ENCODE data around the gene FILIP1L.

The FILIP1L gene

DNA sequence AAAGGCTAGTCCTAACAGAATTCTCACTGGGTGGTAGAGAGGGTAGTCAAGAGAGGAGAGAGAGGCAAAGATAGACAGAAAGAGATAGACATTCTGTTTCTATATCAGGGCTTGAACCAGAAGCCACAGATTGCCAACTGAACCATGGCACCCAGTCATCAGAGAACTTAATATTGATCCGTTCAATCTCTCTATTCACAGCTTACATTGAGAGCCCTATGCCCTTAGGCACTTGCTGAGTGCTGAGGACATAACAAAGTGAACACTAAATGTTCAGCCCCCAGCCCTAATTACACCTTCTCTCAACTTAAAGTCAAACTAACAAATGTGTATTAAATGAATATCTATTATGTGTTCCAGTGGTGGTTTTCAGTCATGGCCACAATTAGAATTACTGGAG is 124.1 kb downstream of the FILIP1L start:
- H3K9me2 ChIP-seq (replicated peaks; ENCODE audit: low read depth, low read length), result no peaks in the 10 kb centered on the region
- H3K9me3 ChIP-seq (ENCODE audit: insufficient read depth, low read depth, low read length), result no peaks in the 10 kb centered on the region
- H4K20me1 ChIP-seq (ENCODE audit: insufficient read depth, low read length, poor library complexity, severe bottlenecking), result no peaks in the 10 kb centered on the region
- no peaks in the 10 kb centered on the region for H3F3A ChIP-seq (ENCODE audit: low read depth)
- no peaks in the 10 kb centered on the region for H3K79me2 ChIP-seq (ENCODE audit: insufficient read depth, low read length)
- no peak overlapping the region for H3K4me2 ChIP-seq (ENCODE audit: low read depth, low read length, poor library complexity, severe bottlenecking)
- H3K27me3 ChIP-seq (ENCODE audit: insufficient read depth, low read length, poor library complexity, severe bottlenecking), result no peaks in the 10 kb centered on the region
- no peak overlapping the region for H2AFZ ChIP-seq (ENCODE audit: low read length)
- no peak for TF ChIP-seq EZH2phosphoT487 (IDR thresholded peaks at IDR 0.05; ENCODE audit: borderline replicate concordance)
- TF ChIP-seq, protein P1, sequence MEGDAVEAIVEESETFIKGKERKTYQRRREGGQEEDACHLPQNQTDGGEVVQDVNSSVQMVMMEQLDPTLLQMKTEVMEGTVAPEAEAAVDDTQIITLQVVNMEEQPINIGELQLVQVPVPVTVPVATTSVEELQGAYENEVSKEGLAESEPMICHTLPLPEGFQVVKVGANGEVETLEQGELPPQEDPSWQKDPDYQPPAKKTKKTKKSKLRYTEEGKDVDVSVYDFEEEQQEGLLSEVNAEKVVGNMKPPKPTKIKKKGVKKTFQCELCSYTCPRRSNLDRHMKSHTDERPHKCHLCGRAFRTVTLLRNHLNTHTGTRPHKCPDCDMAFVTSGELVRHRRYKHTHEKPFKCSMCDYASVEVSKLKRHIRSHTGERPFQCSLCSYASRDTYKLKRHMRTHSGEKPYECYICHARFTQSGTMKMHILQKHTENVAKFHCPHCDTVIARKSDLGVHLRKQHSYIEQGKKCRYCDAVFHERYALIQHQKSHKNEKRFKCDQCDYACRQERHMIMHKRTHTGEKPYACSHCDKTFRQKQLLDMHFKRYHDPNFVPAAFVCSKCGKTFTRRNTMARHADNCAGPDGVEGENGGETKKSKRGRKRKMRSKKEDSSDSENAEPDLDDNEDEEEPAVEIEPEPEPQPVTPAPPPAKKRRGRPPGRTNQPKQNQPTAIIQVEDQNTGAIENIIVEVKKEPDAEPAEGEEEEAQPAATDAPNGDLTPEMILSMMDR (conservative IDR thresholded peaks at IDR 0.05; ENCODE audit: low read length), result no peak
- H3K36me3 ChIP-seq (ENCODE audit: insufficient read depth, low read length), result no peaks in the 10 kb centered on the region
- H3K9ac ChIP-seq (ENCODE audit: low read depth, low read length, poor library complexity, severe bottlenecking), result no peak overlapping the region
- no peak overlapping the region for H3K4me3 ChIP-seq (ENCODE audit: low read length, poor library complexity, severe bottlenecking)
- H3K4me1 ChIP-seq (ENCODE audit: insufficient read depth, low read length, poor library complexity, severe bottlenecking), result no peaks in the 10 kb centered on the region

DNA sequence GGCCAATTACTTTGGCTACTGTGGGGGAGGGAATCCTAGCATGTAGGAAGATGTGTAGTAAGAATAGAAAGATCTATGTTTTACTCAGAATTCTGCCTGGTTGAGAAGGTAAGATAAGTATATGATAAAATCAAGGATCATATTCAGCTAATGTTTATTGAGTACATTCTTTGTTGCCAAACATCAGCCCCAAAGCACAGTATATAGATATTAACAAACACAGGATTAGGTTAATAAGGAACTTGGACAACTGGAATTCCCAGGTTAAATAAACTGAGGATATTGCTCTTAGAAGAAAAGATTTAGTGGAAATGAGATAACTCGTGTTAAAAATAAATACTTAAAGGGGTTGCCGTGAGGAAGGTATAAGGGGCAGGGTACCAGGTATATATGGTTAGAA is 129.6 kb downstream of the FILIP1L start:
- H3K4me3 ChIP-seq (ENCODE audit: low read length, poor library complexity, severe bottlenecking), result no peak overlapping the region
- H3K36me3 ChIP-seq (ENCODE audit: insufficient read depth, low read length), result no peaks in the 10 kb centered on the region
- no peak overlapping the region for H2AFZ ChIP-seq (ENCODE audit: low read length)
- no peaks in the 10 kb centered on the region for H3K4me1 ChIP-seq (ENCODE audit: insufficient read depth, low read length, poor library complexity, severe bottlenecking)
- no peaks in the 10 kb centered on the region for H4K20me1 ChIP-seq (ENCODE audit: insufficient read depth, low read length, poor library complexity, severe bottlenecking)
- H3K79me2 ChIP-seq (ENCODE audit: insufficient read depth, low read length), result no peaks in the 10 kb centered on the region
- H3K9ac ChIP-seq (ENCODE audit: low read depth, low read length, poor library complexity, severe bottlenecking), result no peak overlapping the region
- no peaks in the 10 kb centered on the region for H3K9me3 ChIP-seq (ENCODE audit: insufficient read depth, low read depth, low read length)
- H3K9me2 ChIP-seq (replicated peaks; ENCODE audit: low read depth, low read length), result no peaks in the 10 kb centered on the region
- no peaks in the 10 kb centered on the region for H3K27me3 ChIP-seq (ENCODE audit: insufficient read depth, low read length, poor library complexity, severe bottlenecking)
- H3K4me2 ChIP-seq (ENCODE audit: low read depth, low read length, poor library complexity, severe bottlenecking), result no peak overlapping the region
- TF ChIP-seq, protein P1 (conservative IDR thresholded peaks at IDR 0.05; ENCODE audit: low read length), result no peak
- TF ChIP-seq EZH2phosphoT487 (IDR thresholded peaks at IDR 0.05; ENCODE audit: borderline replicate concordance), result no peak
- H3F3A ChIP-seq (ENCODE audit: low read depth), result no peaks in the 10 kb centered on the region

DNA sequence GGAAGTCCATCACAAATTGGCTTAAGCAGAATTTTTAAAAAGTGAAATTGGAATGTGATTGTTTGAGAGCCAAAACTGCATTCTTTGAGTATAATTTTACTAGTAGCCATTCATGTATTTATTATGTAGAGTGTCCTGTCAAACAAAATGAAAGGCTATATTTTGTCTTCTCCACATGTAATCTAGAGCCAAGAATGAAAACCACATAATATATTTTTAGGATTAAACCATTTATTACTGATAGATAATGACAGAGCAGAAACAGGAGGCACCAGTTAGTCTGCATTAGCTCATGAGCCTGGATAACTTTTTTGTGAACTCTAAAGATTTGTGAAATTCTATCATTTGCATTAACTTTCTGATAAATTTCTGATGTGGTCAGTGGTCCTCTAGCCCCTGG is 130.2 kb downstream of the FILIP1L start:
- no peak overlapping the region for H3K4me3 ChIP-seq (ENCODE audit: low read length, poor library complexity, severe bottlenecking)
- no peak overlapping the region for H2AFZ ChIP-seq (ENCODE audit: low read length)
- H3K79me2 ChIP-seq (ENCODE audit: insufficient read depth, low read length), result no peaks in the 10 kb centered on the region
- no peaks in the 10 kb centered on the region for H3K9me2 ChIP-seq (replicated peaks; ENCODE audit: low read depth, low read length)
- no peaks in the 10 kb centered on the region for H3K36me3 ChIP-seq (ENCODE audit: insufficient read depth, low read length)
- H3K9me3 ChIP-seq (ENCODE audit: insufficient read depth, low read depth, low read length), result no peaks in the 10 kb centered on the region
- no peaks in the 10 kb centered on the region for H3F3A ChIP-seq (ENCODE audit: low read depth)
- H3K27me3 ChIP-seq (ENCODE audit: insufficient read depth, low read length, poor library complexity, severe bottlenecking), result no peaks in the 10 kb centered on the region
- H3K9ac ChIP-seq (ENCODE audit: low read depth, low read length, poor library complexity, severe bottlenecking), result no peak overlapping the region
- H4K20me1 ChIP-seq (ENCODE audit: insufficient read depth, low read length, poor library complexity, severe bottlenecking), result no peaks in the 10 kb centered on the region
- no peak for TF ChIP-seq EZH2phosphoT487 (IDR thresholded peaks at IDR 0.05; ENCODE audit: borderline replicate concordance)
- TF ChIP-seq, protein P1 (conservative IDR thresholded peaks at IDR 0.05; ENCODE audit: low read length), result no peak
- H3K4me2 ChIP-seq (ENCODE audit: low read depth, low read length, poor library complexity, severe bottlenecking), result no peak overlapping the region
- no peaks in the 10 kb centered on the region for H3K4me1 ChIP-seq (ENCODE audit: insufficient read depth, low read length, poor library complexity, severe bottlenecking)

Measured in Loucy (cell line).